Stimulated activated CD4-positive, alpha-beta T cell treated with anti-CD3 and anti-CD28 coated beads, Interleukin-2, amount 100 ng/mL, for 24 hours (primary cell): ENCODE results near the gene WDR26.
A peak's percentile ranks its signal among the peaks of the same experiment; 100 is the strongest.
"Not testable (repeated sequence)": the region's sequence is repeated elsewhere in the genome, so short reads cannot be mapped to it uniquely, and the experiment has no call there.

Experiments used
- DNase-seq, 2 donors: peaks; one replicate each; pipeline ENCODE4 v3.0.0-alpha.2; 2020

Gene WDR26

DNA sequence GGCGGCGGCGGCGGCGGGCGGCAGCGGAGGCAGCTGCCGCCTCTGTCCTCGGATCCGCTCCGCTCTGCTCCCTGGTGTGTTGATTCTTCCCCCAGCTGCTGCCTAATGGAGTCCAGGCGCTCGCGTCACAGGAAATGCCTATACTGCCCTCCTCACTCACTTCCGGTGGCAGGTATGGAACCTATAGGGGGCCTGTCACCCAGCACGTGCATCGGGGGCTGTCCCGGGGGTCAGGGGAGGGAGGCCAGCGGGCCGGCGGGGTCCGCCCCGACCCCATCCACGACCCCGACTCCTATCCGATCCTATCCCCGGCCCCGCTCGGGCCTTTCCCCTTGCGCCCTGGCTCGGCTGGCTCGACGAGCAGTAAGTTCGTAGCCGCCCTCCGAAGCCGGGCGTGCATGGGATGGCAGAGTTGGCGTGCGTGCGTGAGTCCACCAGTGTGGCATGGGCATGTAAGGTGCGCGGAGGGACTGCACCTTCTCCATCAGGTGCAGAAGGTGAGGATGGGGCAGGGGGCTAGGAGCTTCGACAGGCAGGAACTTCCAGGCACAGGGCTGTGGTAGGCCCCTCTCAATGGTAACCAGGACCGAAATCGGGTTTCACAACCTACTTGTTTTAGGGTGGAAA is at the start of gene WDR26:
Gene WDR26, minus strand, starts transcription at position 107 of the 627 bp plus-strand sequence.
- peak; percentile 80 to 83 for DNase-seq

DNA sequence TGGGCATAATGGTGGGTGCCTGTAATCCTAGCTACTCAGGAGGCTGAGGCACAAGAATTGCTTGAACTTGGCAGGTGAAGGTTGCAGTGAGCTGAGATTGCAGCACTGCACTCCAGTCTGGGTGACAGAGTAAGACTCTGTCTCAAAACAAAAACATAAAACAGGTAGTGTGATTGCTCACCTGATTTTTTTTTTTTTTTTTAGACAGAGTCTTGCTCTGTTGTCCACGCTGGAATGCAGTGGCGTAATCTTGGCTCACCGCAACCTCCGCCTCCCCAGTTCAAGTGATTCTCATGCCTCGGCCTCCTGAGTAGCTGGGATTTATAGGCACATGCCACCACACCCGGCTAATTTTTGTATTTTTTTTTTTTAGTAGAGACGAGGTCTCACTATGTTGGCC is 48.6 kb upstream of the WDR26 start:
- DNase-seq, result not testable (repeated sequence)

DNA sequence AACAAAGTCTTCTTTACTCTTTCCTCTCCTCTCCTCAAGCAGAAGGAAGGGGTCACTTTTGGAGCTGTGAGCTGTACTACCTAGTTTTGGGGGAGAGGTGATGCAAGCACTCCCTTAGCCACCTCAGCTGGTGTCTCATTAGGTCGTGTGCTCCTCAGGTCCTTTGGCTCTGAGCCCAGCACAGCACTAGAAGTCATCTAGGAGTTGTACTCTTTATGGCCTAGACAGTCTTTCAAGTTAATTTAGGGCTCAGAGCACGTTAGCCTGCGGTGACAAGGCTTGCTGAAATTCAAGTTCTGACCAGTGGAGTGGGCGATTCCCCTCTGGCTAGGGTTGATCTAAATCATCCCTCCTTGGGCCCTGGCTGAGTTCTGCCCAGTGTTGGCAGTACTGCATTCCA is 48.0 kb upstream of the WDR26 start:
- DNase-seq, result no peak

DNA sequence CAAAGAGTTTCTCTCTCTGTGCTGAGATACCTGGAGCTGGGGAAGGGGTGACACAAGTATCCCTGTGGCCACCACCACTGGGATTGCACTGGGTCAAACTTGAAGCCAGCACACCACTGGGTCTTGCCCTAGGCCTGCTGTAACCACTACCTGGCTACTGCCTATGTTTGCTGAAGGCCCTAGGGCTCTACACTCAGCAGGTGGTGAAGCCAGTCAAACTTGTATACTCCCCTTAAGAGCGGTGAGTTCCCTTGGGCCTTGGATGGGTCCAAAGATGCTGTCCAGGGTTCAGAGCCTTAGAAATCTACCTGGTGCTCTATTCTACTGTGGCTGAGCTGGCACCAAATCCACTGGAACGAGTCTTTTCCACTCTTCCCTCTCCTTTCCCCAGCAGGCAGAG is 47.0 kb upstream of the WDR26 start:
- no peak for DNase-seq

DNA sequence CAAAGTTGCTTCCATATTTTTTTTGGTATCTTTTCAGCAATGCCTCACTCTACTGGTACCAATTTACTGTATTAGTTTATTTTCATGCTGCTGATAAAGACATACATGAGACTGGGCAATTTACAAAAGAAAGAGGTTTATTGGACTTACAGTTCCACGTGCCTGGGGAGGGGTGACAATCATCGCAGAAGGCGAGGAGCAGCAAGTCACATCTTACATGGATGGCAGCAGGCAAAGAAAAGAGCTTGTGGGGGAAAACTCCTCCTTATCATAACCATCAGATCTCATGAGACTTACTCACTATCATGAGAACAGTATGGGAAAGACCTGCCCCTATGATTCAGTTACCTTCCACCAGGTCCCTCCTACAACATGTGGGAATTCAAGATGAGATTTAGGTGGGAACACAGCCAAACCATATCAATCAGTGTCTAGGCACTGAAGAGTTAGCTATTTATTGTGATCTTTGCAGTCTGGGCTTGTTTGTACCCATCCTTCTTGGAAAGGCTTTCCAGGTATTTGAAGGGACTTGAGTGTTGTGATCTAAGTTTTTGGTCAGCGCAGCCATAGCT is 46.4 kb upstream of the WDR26 start:
- DNase-seq, result not testable (repeated sequence)

DNA sequence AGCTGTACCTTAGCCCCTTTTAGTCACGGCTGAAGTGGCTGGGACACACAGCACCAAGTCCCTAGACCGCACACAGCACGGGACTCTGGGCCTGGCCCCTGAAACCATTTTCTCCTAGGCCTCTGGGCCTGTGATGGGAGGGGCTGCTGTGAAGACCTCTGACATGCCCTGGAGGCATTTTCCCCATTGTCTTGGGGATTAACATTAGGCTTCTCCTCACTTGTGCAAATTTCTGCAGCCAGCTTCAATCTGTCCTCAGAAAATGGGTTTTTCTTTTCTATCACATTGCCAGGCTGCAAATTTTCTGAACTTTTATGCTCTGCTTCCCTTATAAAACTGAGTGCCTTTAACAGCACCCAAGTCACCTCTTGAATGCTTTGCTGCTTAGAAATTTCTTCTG is 45.6 kb upstream of the WDR26 start:
- not testable (repeated sequence) for DNase-seq

DNA sequence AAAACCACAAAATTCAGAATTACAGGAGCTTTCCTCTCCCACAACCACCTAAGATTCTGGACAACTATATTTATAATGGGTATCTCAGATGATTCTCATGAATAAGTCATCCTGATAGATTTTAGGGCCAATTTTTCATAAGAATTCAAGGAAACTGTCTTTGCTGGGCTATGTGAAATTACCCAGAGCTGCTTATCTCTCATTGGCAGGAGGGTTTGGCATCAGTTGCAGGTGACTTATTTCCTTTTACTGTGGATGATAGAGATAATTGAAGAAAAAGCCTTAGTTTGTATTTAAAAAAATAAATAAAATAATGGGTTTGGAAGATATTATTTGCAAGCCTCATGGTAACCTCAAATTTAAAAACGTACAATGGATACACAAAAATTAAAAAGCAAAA is 38.2 kb upstream of the WDR26 start:
- no peak for DNase-seq

DNA sequence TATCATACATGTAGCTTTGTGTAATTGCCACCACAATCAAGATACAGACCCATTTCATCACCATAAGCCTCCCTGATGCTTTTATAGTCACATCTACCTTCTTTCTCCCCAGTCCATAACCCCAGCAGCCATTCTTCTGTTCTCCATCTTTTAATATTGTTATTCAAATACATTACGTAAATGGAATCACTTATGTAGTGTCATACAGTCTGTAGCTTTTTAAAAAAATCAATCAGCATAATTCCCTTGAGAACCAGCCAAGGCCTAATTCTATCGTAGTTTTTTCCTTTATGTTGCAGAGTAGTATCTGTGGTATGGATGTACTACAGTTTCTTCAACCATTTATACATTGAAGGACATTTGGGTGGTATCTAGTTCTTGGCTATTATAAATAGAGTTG is 31.6 kb upstream of the WDR26 start:
- no peak for DNase-seq

DNA sequence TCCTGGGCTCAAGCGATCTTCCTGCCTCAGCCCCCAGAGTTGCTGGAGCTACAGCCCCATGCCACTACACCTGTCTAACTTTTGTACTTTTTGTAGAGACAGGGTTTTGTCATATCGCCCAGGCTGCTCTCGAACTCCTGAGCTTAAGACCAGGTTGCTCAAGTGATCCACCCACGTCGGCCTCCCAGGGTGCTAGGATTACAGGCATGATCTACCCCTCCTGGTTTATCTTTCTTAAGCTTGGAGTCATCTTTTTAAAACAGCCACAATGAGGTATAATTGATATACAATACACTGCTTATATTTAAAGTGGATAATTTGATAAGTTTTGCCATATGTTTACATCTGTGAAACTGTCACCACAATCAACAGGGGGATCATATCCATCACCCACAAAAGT is 25.4 kb upstream of the WDR26 start:
- DNase-seq, result no peak

DNA sequence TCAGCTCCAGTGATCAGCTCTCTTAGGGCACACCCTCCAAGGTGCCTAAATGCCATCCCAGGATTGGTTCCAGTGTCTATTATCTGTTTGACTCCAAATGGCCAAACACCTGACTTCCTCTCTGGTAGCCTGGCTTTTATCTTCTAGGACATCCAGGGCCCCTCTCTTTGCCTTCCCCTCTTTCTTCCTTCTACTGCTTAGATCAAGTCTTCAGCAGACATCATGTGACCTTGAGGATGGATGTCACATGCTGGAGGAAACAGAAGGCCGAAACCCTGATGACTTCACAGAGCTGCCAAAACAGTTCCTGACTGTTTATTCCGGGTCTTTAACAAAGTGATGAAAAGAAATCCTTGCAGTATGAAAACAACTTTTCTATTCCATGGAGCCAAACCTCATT is 24.4 kb upstream of the WDR26 start:
- no peak for DNase-seq

DNA sequence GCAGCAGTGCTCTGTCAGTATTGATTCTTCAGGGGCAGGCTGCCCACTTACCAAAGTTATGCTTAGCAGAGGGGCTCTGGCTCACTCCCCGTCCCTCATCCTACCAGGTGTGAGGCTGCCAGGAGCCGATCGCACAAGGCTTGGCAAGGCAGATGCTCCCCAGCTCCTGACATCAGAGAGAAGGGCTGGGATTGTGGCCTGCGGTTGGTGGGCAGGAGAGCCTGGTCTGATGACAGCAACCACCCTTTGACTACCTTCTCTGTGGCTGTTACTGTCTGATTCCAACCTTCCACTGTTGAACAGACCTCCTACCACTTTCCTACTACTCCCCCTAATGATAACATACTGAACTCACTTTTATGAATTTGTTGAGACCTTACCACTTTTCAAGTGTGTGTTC is 23.7 kb upstream of the WDR26 start:
- DNase-seq, result no peak

DNA sequence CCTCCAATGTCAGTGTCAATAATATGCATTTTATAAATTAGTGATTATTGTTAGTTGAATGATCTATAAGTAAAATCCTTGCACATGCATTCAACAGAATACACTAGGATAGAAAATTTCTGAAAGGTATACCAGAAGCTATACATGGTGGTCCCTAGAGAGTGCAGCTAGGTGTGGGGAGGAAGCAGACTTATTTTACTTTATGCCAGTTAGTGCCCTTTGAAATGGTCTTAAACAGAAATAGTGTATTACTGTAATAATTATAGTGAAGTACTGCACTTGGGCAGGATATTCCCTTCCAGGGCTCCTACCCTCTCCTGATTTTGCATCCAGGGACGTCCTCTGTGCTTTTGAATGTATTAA is 23.2 kb upstream of the WDR26 start:
- DNase-seq, result no peak

DNA sequence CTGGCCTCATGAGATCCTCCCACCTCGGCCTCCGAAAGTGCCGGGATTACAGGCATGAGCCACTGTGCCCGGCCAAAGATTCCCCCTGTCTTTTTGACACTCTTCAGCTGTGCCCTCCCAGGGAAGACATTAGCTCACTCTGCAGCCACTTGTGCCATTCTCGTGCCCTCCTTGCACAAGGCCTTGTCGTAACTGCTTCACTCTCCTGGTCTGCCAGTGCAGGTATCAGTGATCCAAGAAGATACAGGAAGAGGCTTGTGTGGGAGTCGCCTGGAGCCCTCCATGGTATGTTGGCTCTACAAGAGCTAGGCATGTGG is 22.0 kb upstream of the WDR26 start:
- no peak for DNase-seq

DNA sequence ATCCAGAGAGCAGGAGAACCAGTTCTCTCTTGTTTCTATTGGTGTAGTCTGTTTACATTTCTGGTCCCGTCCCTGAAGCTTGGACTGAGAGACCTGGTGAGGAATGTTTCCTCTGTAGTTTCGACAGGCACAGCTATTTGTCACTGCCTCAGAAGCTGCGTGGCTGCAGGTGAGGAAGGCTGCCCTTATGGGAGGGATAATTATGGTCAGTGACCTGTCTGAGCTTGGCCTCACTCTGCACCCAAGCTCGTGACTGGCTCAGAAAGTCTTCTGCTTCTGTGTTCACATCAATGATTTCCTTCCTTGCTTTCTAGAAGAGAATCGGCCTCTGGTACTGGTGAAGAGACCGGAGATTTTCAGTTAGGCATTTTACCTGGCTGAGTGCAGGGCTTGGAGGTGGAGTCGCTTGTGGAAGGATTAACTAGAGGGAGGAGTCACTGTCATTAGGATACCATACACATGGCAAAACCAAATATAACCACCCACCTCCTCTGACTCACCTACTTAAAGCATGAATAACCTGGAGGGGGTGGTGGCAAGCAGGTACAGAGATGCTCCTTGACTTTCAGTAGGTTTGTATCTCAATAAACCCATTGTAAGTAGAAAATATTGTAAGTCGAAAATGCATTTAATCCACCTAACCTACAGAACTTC is 19.9 kb upstream of the WDR26 start:
- no peak for DNase-seq

DNA sequence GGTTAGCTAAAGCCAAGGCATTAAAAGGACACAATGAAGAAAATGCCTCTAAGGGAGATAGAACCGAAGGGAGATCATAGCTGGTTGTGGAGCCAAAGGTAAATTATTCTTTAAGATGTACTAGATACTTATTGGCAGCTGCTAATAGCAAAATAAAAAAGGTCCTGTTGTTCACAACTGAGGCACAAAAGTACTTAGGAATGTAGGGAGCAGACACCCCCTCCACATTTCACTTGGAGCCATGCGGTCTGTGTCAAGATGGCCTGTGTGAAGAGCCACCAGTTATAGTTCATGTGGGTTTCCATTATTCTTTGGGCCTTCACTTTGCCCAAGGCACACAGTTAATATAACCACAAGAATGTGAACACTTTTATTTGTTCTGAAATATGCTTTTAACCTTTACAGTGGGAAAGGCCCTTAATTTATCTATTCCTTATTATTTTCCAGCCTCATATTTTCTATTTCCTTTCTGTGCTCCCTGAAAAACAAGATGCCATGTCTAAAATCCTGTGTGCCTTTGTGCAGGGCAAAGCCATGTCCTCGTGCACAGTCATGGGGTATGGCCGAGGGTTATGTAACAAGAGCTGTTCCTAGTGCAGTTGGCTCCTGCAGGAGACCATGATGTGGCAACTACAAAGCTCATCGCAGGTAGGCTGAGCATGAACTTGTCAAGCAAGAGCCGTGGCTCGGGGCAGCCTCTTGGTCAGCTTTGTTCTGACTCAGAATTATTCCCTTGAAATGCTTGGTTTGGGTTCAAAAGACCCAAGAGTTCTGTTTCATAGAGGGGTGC is 16.2 kb upstream of the WDR26 start:
- no peak for DNase-seq

DNA sequence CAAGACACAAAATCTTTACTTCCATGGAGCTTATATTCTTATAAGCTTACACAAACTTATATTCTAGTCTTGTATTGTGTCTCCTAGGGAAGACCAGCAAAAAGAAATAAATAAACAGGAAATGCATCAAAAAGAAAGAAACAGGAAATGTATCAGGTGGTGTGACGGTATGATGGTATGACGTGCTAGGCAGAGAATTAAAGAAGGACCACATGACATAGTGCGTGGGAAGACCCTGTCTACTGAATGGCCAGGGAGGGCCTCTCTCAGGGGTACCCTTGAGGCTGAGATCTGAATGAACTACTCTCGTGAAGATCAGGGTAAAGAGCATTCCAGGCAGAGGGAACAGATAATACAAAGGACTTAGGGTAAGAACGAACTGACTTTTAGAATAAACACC is 15.6 kb upstream of the WDR26 start:
- DNase-seq, result no peak

DNA sequence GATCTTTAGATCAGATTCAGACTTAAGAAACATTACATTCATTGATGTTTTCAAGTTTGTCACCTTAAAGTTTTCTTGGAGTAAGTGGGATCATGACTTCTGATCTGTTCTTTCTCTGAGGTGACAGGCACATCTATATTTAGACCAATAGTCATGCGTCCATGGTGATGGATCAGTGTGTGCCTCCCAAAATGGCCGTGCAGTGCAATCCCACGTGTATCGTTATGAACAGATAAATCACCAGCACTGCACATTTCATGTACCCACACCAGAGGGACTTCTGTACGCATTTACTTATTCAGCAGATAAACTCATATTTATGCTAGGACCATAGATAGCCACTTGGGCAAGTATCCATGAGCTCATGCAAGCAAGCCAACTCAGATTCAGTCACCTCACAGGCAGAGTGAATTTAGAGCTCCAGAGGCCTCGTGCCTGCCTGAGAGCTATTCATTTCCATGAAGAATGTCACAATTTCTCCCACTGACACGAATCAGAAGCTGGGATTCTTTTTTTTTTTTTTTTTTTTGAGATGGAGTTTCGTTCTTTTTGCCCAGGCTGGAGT is 13.9 kb upstream of the WDR26 start:
- no peak for DNase-seq

DNA sequence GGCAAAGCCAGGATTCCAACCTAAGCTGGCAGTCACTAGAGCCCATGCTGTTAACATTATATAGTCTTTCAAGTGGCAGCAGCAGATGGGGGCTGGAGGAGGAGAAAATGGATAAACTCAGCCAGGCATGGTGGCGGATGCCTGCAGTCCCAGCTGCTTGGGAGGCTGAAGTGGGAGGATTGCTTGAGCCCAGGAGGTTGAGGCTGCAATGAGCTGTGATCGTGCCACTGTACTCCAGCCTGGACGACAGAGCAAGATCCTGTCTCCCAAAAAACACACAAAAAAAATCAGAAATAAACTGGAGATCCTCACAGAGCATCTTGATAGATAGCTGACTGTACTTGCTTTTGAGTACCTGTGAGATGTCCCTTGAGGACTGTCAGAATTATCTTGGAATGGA is 13.4 kb upstream of the WDR26 start:
- no peak for DNase-seq

DNA sequence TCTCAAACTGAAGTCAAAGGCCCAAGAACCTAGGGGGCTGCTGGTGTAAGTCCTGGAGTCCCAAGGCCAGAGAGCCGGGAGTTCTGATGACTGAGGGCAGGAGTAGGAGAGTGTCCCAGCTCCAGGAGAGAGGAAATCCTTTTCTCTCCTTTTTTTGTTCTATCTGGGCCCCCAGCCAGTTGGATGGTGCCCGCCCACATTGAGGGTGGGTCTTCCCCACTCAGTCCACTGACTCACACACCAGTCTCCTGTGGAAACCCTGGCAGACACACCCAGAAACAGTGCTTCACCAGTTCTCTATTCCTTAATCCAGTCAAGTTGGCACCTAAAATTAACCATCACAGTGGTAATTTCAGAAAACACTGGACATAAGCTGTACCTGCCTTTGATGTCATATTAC is 12.7 kb upstream of the WDR26 start:
- no peak for DNase-seq

DNA sequence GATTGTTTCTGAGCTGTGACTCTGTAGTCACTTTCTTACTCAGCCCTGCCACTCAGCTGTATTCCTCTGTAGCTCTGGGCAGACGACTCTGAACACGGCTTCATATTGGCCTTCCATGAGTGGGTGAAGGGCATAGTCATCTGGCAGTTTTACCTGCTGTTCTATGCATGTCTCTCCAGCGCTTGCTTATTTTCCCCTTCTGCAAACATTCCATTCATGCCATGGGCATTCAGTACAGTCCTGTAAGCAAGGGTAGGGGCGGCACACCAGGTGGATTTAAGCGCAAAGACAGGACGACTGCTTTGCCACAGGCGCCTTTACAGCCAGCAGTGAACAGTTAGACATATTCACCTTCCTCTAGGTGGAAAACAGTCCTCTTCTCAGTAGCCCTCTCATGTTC is 4.4 kb upstream of the WDR26 start:
- no peak for DNase-seq

DNA sequence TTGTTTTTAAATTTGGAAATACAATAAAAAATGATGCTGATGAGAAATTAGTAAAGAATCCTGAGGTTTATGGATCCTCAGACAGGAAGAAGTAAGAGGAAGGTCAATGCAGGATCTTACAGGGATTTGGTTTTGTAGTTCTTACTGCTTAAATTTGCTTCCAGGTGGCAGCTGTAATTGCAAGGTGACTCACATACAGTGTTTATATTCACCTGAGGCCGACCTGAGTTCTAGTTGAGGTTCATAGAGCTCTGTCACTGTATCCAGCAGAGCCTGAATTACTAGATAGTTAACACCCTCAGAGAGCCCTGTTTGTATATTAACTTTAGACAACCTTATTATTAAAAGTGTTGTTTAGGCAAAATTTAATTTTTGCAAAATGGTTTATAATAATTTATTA is 1.4 kb upstream of the WDR26 start:
- no peak for DNase-seq

DNA sequence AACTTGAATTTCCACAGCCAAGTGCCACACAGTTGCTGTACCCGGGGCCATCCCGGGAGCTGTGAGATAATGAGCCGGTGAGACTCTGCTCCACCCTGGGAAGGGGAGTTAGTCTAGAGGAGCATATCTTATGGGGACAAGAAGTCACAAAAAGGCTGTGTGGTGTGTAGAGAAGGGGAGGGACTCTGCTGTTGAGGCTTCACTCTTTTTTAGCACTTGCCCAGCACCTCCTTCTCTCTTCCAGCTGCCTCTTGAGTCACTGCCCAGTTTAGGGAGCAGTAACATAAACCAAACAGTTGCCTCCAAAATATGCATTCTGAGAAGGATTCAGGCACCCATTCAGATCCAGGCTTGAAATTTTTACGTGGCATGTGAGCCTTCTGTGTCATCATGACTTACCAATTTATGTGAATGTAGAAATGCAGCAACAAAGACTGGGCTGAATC is 744 bp upstream of the WDR26 start:
- peak in 1 of 2 donors; percentile 39 for DNase-seq
